Measurements from ENCODE around the gene RNASEL. TPM values are rescaled to one million over a fixed set of nuclear protein-coding genes. Genes with fewer than 3 reads are reported as not detected.

The RNASEL gene
- total and polyA plus RNA-seq, 3 experiments from 2014 or later: 5.3 to 8.7 (median 5.6) TPM

DNA sequence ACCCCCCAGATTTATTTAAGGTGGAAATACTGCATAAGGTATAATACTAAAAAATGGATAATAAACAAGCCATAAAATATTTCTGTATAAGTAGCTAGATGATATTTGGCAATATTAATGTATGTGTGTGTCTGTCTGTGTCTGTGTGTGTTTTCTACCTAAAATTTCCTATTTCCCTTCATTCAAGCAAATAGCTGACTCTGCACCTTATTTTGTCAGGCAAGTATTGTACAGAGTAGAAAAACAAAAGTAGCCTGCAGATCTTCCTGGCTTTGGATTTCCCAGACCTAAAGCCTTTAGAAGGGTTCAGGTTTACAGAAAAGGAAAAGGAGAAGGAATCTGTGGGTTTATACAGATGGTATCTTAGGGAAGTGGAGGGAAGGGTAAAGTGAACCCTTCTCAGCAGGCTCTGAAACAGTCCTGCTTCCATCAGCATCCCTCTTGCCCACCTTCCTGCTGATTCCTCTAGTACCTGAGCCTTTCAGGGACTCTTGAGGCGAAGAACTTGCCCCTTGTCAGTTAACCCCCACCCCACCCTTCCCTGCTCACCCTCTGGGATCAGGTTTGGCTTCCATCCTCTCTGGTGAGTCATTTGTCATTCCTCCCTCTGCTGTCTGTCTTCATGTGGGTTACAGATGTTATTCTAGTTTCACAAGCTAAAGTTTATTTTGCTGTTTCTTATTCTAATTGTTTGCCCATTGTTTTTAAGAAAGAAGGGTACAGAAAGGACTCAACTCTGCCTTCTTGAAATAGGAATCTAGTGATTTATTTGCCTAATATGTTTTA, 36.9 kb upstream of the RNASEL start:
- H3K36me3 ChIP-seq (ENCODE audit: insufficient read depth, low read length): no peaks in the 10 kb centered on the region
- Mint-ChIP-seq H3K27ac (no peak overlapping the region), H3K27me3 (peaks cover 0 to 5% of the 10 kb centered on the region in 2 donors), H3K9me3 (peaks cover 3 to 9% (median 4%) of the 10 kb centered on the region in 5 donors), H3K36me3 (peaks cover 0 to 3% (median 2%) of the 10 kb centered on the region in 3 donors), H3K4me3 (no peak overlapping the region), H3K4me1 (peaks cover 16 to 27% (median 27%) of the 10 kb centered on the region in 3 donors)
- no peaks in the 10 kb centered on the region for H3K27me3 ChIP-seq (ENCODE audit: insufficient read depth, low read length, poor library complexity, severe bottlenecking)
- ChIA-PET CTCF (interaction anchor here (1.8 kb wide), 1 partner anchor 10 kb away, joined by 7 read pairs; no protein-coding TSS in a partner anchor), POLR2A (interaction anchor here (0.6 kb wide), 1 partner anchor 135 kb away, joined by 4 read pairs; no protein-coding TSS in a partner anchor)
- no peaks in the 10 kb centered on the region for H3K9me3 ChIP-seq (ENCODE audit: low read length)
- H3K4me1 ChIP-seq (ENCODE audit: insufficient read depth, low read length): peaks cover 18% of the 10 kb centered on the region
- no peak overlapping the region for H3K27ac ChIP-seq (ENCODE audit: low read depth, low read length)
- no peak overlapping the region for H3K4me3 ChIP-seq (ENCODE audit: low read length)
- DNase-seq: no peak

DNA sequence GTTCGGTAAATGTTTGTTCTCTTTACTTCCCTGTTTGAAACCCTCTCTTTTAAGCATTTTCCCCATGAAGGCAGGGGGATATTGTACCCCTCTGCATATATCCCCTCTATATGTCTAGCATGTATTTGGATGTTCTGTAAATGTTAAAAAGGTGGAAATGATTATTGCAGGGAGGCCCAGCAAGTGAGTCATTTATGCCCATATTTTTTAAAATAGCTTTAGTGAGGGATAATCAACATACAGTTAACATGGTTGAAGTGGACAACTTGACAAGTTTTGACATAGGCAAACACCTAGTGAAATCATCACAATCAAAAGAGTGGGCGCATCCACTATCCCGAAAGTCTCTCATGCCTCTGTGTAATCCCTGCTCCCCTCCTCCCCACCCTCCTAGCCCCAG, 36.0 kb upstream of the RNASEL start:
- ChIA-PET POLR2A (no interaction called here), CTCF (interaction anchor here (1.8 kb wide), 1 partner anchor 9 kb away, joined by 7 read pairs; no protein-coding TSS in a partner anchor)
- Histone ChIP-seq H3K4me3 (ENCODE audit: low read length) (no peak overlapping the region), H3K36me3 (ENCODE audit: insufficient read depth, low read length) (no peaks in the 10 kb centered on the region), H3K9me3 (ENCODE audit: low read length) (no peaks in the 10 kb centered on the region), H3K27me3 (ENCODE audit: insufficient read depth, low read length, poor library complexity, severe bottlenecking) (no peaks in the 10 kb centered on the region), H3K27ac (ENCODE audit: low read depth, low read length) (no peak overlapping the region), H3K4me1 (ENCODE audit: insufficient read depth, low read length) (peaks cover 10% of the 10 kb centered on the region)
- no peak for DNase-seq
- Mint-ChIP-seq H3K4me1 (peaks cover 10 to 18% (median 18%) of the 10 kb centered on the region in 3 donors), H3K4me3 (no peak overlapping the region), H3K9me3 (peaks cover 7 to 10% (median 8%) of the 10 kb centered on the region in 5 donors), H3K36me3 (peaks cover 0 to 9% (median 4%) of the 10 kb centered on the region in 3 donors), H3K27me3 (peaks cover 3 to 6% of the 10 kb centered on the region in 2 donors), H3K27ac (peak overlapping the region in 1 of 8 donors; percentile 29)

DNA sequence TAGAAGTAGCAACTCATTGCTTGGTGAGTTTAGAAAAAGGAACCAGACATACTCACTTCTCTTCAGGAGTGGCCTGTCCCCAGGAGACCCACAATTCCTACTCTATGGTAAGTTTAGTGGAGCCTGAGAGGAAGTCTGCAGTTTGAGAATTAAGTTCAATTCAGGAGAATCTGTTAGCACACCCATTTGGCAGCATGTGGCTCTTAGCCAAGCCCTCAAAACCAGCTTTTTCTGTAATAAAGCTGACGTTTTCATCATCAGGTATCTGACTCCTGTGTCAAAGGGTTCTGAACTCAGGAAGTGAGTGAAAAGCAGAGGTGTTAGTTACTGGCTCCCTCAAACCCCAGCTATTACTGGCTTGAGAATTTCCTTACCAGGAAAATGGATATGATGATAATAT, 35.5 kb upstream of the RNASEL start:
- Histone ChIP-seq H3K4me3 (ENCODE audit: low read length) (no peak overlapping the region), H3K4me1 (ENCODE audit: insufficient read depth, low read length) (peaks cover 5% of the 10 kb centered on the region), H3K36me3 (ENCODE audit: insufficient read depth, low read length) (no peaks in the 10 kb centered on the region), H3K27ac (ENCODE audit: low read depth, low read length) (no peak overlapping the region), H3K9me3 (ENCODE audit: low read length) (no peaks in the 10 kb centered on the region), H3K27me3 (ENCODE audit: insufficient read depth, low read length, poor library complexity, severe bottlenecking) (no peaks in the 10 kb centered on the region)
- Mint-ChIP-seq H3K36me3 (peaks cover 0 to 9% (median 4%) of the 10 kb centered on the region in 3 donors), H3K4me1 (peaks cover 6 to 14% (median 13%) of the 10 kb centered on the region in 3 donors), H3K4me3 (no peak overlapping the region), H3K27me3 (peaks cover 4 to 6% of the 10 kb centered on the region in 2 donors), H3K27ac (no peak overlapping the region), H3K9me3 (peaks cover 7 to 10% (median 8%) of the 10 kb centered on the region in 5 donors)
- no peak for DNase-seq
- ChIA-PET POLR2A (no interaction called here), CTCF (interaction anchor here (1.8 kb wide), 1 partner anchor 9 kb away, joined by 7 read pairs; no protein-coding TSS in a partner anchor)

DNA sequence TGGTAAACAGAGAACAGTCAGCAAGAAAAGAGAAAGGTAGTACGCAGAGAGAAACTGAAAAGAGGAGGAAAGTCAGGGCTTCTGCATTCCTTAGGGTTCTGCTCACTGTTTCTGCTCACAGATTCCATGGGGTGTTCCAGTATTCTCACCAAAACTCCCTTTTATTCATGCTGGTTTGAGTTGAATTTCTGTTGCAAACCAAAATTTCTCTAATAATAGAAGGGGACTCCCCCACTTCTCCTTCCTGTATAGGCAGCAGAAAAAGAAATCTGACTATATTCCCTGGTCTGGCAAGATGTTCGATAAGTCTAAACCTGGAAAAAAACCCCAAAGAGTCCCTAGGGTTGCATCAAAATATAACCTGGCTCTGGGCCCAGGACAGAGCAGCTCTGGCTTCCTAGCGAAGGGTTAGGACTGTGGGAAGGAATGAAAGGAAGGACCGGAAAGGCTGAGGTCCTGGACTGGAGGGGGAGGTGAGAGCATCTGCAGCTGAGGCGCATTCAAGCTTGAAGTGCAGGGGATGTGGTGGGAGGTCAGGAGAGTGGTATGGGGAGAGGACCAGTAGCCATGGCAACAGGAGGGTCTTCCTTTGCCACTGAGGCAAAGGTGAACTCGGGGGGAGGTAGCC, 34.0 kb upstream of the RNASEL start:
- no peak for DNase-seq
- Mint-ChIP-seq H3K27ac (no peak overlapping the region), H3K4me3 (no peak overlapping the region), H3K4me1 (peaks cover 0 to 8% (median 8%) of the 10 kb centered on the region in 3 donors), H3K27me3 (peaks cover 10 to 14% of the 10 kb centered on the region in 2 donors), H3K9me3 (peaks cover 8 to 13% (median 8%) of the 10 kb centered on the region in 5 donors), H3K36me3 (peaks cover 0 to 13% (median 4%) of the 10 kb centered on the region in 3 donors)
- H3K36me3 ChIP-seq (ENCODE audit: insufficient read depth, low read length): no peaks in the 10 kb centered on the region
- H3K4me3 ChIP-seq (ENCODE audit: low read length): no peak overlapping the region
- H3K27me3 ChIP-seq (ENCODE audit: insufficient read depth, low read length, poor library complexity, severe bottlenecking): no peaks in the 10 kb centered on the region
- POLR2A ChIA-PET: no interaction called here
- CTCF ChIA-PET: interaction anchor here (0.7 kb wide), 1 partner anchor 163 kb away, joined by 3 read pairs; no protein-coding TSS in a partner anchor
- no peaks in the 10 kb centered on the region for H3K4me1 ChIP-seq (ENCODE audit: insufficient read depth, low read length)
- no peaks in the 10 kb centered on the region for H3K9me3 ChIP-seq (ENCODE audit: low read length)
- H3K27ac ChIP-seq (ENCODE audit: low read depth, low read length): no peak overlapping the region

DNA sequence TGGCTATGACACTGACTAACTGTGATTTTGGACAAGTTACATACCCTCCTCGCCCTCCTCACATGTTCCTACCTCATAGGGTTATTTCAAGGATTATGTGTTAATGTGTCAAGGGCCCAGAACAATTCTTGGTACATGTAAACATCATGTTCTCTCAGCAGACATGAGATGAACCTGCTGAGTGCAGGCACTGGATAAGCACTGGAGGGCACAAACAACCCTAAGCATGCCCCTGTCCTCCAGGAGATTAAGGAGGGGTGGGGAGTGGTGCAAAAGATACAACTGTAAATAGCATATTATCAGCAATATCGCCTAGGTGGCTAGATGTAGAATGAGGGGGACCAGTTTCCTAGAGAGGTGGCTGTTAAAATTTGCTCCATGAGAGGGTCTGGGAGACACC, 32.9 kb upstream of the RNASEL start:
- Mint-ChIP-seq H3K27ac (no peak overlapping the region), H3K4me1 (peaks cover 6 to 18% (median 18%) of the 10 kb centered on the region in 3 donors), H3K4me3 (no peak overlapping the region), H3K36me3 (peaks cover 0 to 13% (median 4%) of the 10 kb centered on the region in 3 donors), H3K27me3 (peaks cover 16 to 25% of the 10 kb centered on the region in 2 donors), H3K9me3 (peaks cover 8 to 13% (median 8%) of the 10 kb centered on the region in 5 donors)
- no peaks in the 10 kb centered on the region for H3K9me3 ChIP-seq (ENCODE audit: low read length)
- ChIA-PET CTCF (no interaction called here), POLR2A (no interaction called here)
- peaks cover 1% of the 10 kb centered on the region for H3K4me1 ChIP-seq (ENCODE audit: insufficient read depth, low read length)
- H3K4me3 ChIP-seq (ENCODE audit: low read length): no peak overlapping the region
- no peak for DNase-seq
- no peaks in the 10 kb centered on the region for H3K36me3 ChIP-seq (ENCODE audit: insufficient read depth, low read length)
- H3K27ac ChIP-seq (ENCODE audit: low read depth, low read length): no peak overlapping the region
- no peaks in the 10 kb centered on the region for H3K27me3 ChIP-seq (ENCODE audit: insufficient read depth, low read length, poor library complexity, severe bottlenecking)

DNA sequence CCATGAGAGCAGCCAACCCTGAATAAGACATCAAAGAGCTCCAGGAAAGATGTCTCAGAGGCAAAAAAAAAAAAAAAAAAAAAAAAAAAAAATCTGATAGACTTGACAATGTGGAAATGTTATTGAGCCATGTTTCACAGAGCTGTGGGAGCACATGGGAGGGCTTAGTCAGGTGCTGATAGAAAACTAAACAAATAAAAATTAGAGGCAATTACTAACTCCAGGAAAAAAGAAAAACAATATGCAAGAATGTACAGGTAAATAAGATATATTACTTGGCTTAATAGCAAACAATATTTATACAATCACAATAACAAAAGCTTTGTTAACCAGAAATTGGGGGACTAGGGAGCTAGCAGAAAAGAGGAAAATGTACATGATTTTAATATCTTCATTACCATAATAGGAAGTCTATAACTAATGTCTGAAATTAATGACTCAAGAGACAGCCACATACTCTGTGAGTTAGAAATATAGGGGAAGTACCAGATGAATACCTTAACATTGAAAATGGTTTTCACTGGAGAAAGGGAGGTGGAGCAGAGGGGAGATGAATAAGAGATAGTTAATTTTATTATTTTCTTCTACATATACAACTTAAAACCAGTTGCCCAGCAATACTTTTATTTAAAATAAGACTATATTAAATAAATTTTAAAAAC, 32.0 kb upstream of the RNASEL start:
- peaks cover 9% of the 10 kb centered on the region for H3K4me1 ChIP-seq (ENCODE audit: insufficient read depth, low read length)
- H3K4me1 Mint-ChIP-seq: peaks cover 14 to 27% (median 26%) of the 10 kb centered on the region in 3 donors
- H3K27me3 Mint-ChIP-seq: peaks cover 21 to 32% of the 10 kb centered on the region in 2 donors
- no peaks in the 10 kb centered on the region for H3K27me3 ChIP-seq (ENCODE audit: insufficient read depth, low read length, poor library complexity, severe bottlenecking)
- no peak overlapping the region for H3K4me3 ChIP-seq (ENCODE audit: low read length)
- H3K36me3 ChIP-seq (ENCODE audit: insufficient read depth, low read length): no peaks in the 10 kb centered on the region
- H3K9me3 Mint-ChIP-seq: peaks cover 8 to 13% (median 9%) of the 10 kb centered on the region in 5 donors
- peak overlapping the region in 1 of 8 donors; percentile 7 for H3K27ac Mint-ChIP-seq
- no peak overlapping the region for H3K4me3 Mint-ChIP-seq
- CTCF ChIA-PET: interaction anchor here (0.7 kb wide), 1 partner anchor 18 kb away, joined by 3 read pairs; no protein-coding TSS in a partner anchor
- DNase-seq: no peak
- H3K36me3 Mint-ChIP-seq: peaks cover 0 to 13% (median 4%) of the 10 kb centered on the region in 3 donors
- POLR2A ChIA-PET: interaction anchor here (0.6 kb wide), 1 partner anchor 11 kb away, joined by 3 read pairs; no protein-coding TSS in a partner anchor
- no peak overlapping the region for H3K27ac ChIP-seq (ENCODE audit: low read depth, low read length)
- H3K9me3 ChIP-seq (ENCODE audit: low read length): no peaks in the 10 kb centered on the region

DNA sequence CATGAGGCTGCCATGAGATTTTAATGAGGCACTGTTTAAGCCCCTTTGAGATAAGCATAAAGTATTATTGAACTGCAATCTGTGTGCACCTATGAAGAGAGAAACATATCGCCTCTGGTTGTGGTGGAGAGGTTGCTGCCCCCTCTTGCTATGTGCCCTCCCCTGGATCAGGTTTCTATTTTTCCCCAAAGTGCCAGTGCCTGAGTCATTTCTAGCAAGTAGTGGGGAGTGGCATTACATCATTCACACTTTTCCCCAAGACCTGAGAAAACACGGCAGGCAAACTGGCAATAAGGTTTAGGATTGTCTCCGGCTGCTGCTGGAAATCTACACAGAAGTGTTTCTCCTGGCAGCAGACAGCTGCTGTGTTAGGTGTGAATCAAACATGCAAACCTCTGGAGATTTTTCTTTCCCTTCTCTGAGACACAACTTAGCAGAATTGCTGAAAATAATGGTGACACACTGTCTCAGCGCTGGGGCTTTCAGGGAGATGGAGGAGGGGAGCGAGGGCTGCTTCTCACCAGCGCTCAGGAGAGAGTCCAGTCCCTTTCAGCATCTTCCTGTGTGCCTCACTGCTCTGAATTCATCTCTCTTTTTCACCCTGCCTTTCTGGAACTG, 28.8 kb upstream of the RNASEL start:
- Mint-ChIP-seq H3K4me3 (no peak overlapping the region), H3K4me1 (peaks cover 34 to 41% (median 34%) of the 10 kb centered on the region in 3 donors), H3K9me3 (peaks cover 8 to 13% (median 10%) of the 10 kb centered on the region in 5 donors), H3K27me3 (peaks cover 47 to 48% of the 10 kb centered on the region in 2 donors), H3K36me3 (peaks cover 0 to 13% (median 4%) of the 10 kb centered on the region in 3 donors), H3K27ac (peak overlapping the region in 3 of 8 donors; percentile 61 to 88 (median 83))
- Histone ChIP-seq H3K9me3 (ENCODE audit: low read length) (no peaks in the 10 kb centered on the region), H3K4me1 (ENCODE audit: insufficient read depth, low read length) (peaks cover 29% of the 10 kb centered on the region), H3K27me3 (ENCODE audit: insufficient read depth, low read length, poor library complexity, severe bottlenecking) (peaks cover 6% of the 10 kb centered on the region), H3K4me3 (ENCODE audit: low read length) (no peak overlapping the region), H3K36me3 (ENCODE audit: insufficient read depth, low read length) (no peaks in the 10 kb centered on the region), H3K27ac (ENCODE audit: low read depth, low read length) (no peak overlapping the region)
- ChIA-PET POLR2A (no interaction called here), CTCF (interaction anchor here (1.3 kb wide), 1 partner anchor 9 kb away, joined by 4 read pairs; no protein-coding TSS in a partner anchor)
- no peak for DNase-seq
